HepG2 (cell line): ENCODE measurements around the gene B4GALT5. TPM values are rescaled to one million over a fixed set of nuclear protein-coding genes. Genes with fewer than 3 reads are reported as not detected.
A peak's percentile ranks its signal among the peaks of the same experiment; 100 is the strongest.

ENCODE experiments used
- ATF2 ChIP-seq: sonication (generic); formaldehyde crosslinking; IDR thresholded peaks from 2 replicates; pipeline ENCODE4 v1.4.0; 2020; ENCODE audit warnings: missing genetic modification reagents
- FOXO1 ChIP-seq: sonication (generic); formaldehyde crosslinking; IDR thresholded peaks from 2 replicates; pipeline ENCODE4 v1.4.0; 2020; ENCODE audit warnings: missing genetic modification reagents
- HMGXB3 ChIP-seq: sonication (generic); formaldehyde crosslinking; IDR thresholded peaks from 2 replicates; pipeline ENCODE4 v1.4.0; 2020; ENCODE audit warnings: missing genetic modification reagents, borderline replicate concordance
- HNRNPL ChIP-seq: fragments of 200-400 bp; formaldehyde crosslinking; IDR thresholded peaks from 2 replicates; pipeline ENCODE4 v1.6.1; 2017; ENCODE audit warnings: mild to moderate bottlenecking, low read depth, low read length
- IKZF1 ChIP-seq: fragments of 450-650 bp; IDR thresholded peaks from 2 replicates; pipeline ENCODE4 v1.7.1; 2016
- MZF1 ChIP-seq: sonication (generic); formaldehyde crosslinking; IDR thresholded peaks from 2 replicates; pipeline ENCODE4 v1.8.1; 2023; ENCODE audit warnings: mild to moderate bottlenecking, missing genetic modification reagents, borderline replicate concordance
- SNAI1 ChIP-seq: sonication (generic); formaldehyde crosslinking; IDR thresholded peaks from 2 replicates; pipeline ENCODE4 v1.5.0; 2020; ENCODE audit warnings: mild to moderate bottlenecking, missing genetic modification reagents, borderline replicate concordance
- TCF12 ChIP-seq, 2 experiments: fragments of 450-650 bp in 1 of 2; sonication (generic) in 1 of 2; formaldehyde crosslinking in 1 of 2; IDR thresholded peaks; 2 replicates each; pipeline versions ENCODE4 v1.6.1 to v1.8.0; 2017 to 2022; ENCODE audit warnings: antibody characterized with exemption in 1 of 2, mild to moderate bottlenecking in 1 of 2, missing genetic modification reagents in 1 of 2, moderate library complexity in 1 of 2
- ZFP1 ChIP-seq: IDR thresholded peaks from 2 replicates; pipeline ENCODE4 v1.6.1; 2016
- ZNF362 ChIP-seq: sonication (generic); formaldehyde crosslinking; IDR thresholded peaks from 2 replicates; pipeline ENCODE4 v1.4.0; 2020; ENCODE audit warnings: missing genetic modification reagents, mild to moderate bottlenecking, borderline replicate concordance
- ZNF432 ChIP-seq: sonication (generic); formaldehyde crosslinking; IDR thresholded peaks from 2 replicates; pipeline ENCODE4 v1.5.0; 2020; ENCODE audit warnings: missing genetic modification reagents, mild to moderate bottlenecking, borderline replicate concordance
- ZNF550 ChIP-seq: sonication (generic); formaldehyde crosslinking; IDR thresholded peaks from 2 replicates; pipeline ENCODE4 v1.4.0; 2020; ENCODE audit warnings: mild to moderate bottlenecking, missing genetic modification reagents, borderline replicate concordance
- ZNF883 ChIP-seq: sonication (generic); formaldehyde crosslinking; IDR thresholded peaks from 2 replicates; pipeline ENCODE4 v1.5.1; 2020; ENCODE audit warnings: mild to moderate bottlenecking, missing genetic modification reagents; ENCODE audit errors: not compliant biosample characterization
- polyA plus RNA-seq, 8 experiments: library from polyadenylated mRNA; depleted of rRNA in 3 of 8; stranded (reverse) in 7 of 8; unstranded in 1 of 8; fragments of >200 nt; fragmentation: Illumina TruSeq in 4 of 8; extraction: Trizol in 4 of 8; gene quantifications; 2 replicates each; pipeline versions ENCODE4 v1.2.1 to v1.2.3, GENCODE V29; 2011 to 2016; ENCODE audit warnings: low read depth in 4 of 8, missing spikeins in 1 of 8, mixed read lengths in 1 of 8; ENCODE audit not compliant: insufficient read depth in 1 of 8
- total RNA-seq, 5 experiments: library from RNA; depleted of rRNA; stranded (reverse); fragments of >200 nt; fragmentation: Illumina TruSeq; extraction: Trizol; gene quantifications; 2 replicates each; pipeline ENCODE4 v1.2.3, GENCODE V29; 2016; ENCODE audit warnings: low read depth in 1 of 5
- TF ChIP-seq, protein P1 (sequence below): sonication (generic); formaldehyde crosslinking; IDR thresholded peaks from 2 replicates; pipeline ENCODE4 v1.9.0; 2021; ENCODE audit warnings: missing genetic modification reagents, mild to moderate bottlenecking, borderline replicate concordance
- TF ChIP-seq, protein P2 (sequence below): sonication (generic); formaldehyde crosslinking; IDR thresholded peaks from 2 replicates; pipeline ENCODE4 v1.4.0; 2020; ENCODE audit warnings: missing genetic modification reagents

Gene B4GALT5
- total and polyA plus RNA-seq, 2 of the 13 experiments (the other 11 are each of a cell fraction or from before 2014, with no cell fraction given), result 27.3 to 30.9 TPM

- TF ChIP-seq HMGXB3 (CRISPR knock-in tag), result no peak
- TF ChIP-seq, protein P1, sequence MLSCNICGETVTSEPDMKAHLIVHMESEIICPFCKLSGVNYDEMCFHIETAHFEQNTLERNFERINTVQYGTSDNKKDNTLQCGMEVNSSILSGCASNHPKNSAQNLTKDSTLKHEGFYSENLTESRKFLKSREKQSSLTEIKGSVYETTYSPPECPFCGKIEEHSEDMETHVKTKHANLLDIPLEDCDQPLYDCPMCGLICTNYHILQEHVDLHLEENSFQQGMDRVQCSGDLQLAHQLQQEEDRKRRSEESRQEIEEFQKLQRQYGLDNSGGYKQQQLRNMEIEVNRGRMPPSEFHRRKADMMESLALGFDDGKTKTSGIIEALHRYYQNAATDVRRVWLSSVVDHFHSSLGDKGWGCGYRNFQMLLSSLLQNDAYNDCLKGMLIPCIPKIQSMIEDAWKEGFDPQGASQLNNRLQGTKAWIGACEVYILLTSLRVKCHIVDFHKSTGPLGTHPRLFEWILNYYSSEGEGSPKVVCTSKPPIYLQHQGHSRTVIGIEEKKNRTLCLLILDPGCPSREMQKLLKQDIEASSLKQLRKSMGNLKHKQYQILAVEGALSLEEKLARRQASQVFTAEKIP (CRISPR knock-in tag), result no peak
- no peak for TF ChIP-seq TCF12 (IDR thresholded peaks at IDR 0.05)
- TF ChIP-seq TCF12 (CRISPR knock-in tag; IDR thresholded peaks at IDR 0.05), result no peak; the same call in 1 of the 2 replicates
- peak; percentile 51; the same call in 1 of the 2 replicates for TF ChIP-seq SNAI1 (CRISPR knock-in tag)
- TF ChIP-seq FOXO1, result no peak
- TF ChIP-seq ATF2, result no peak
- TF ChIP-seq IKZF1, result no peak
- peak; percentile 96; the same call in 1 of the 2 replicates for TF ChIP-seq MZF1 (CRISPR knock-in tag)
- TF ChIP-seq, protein P2, sequence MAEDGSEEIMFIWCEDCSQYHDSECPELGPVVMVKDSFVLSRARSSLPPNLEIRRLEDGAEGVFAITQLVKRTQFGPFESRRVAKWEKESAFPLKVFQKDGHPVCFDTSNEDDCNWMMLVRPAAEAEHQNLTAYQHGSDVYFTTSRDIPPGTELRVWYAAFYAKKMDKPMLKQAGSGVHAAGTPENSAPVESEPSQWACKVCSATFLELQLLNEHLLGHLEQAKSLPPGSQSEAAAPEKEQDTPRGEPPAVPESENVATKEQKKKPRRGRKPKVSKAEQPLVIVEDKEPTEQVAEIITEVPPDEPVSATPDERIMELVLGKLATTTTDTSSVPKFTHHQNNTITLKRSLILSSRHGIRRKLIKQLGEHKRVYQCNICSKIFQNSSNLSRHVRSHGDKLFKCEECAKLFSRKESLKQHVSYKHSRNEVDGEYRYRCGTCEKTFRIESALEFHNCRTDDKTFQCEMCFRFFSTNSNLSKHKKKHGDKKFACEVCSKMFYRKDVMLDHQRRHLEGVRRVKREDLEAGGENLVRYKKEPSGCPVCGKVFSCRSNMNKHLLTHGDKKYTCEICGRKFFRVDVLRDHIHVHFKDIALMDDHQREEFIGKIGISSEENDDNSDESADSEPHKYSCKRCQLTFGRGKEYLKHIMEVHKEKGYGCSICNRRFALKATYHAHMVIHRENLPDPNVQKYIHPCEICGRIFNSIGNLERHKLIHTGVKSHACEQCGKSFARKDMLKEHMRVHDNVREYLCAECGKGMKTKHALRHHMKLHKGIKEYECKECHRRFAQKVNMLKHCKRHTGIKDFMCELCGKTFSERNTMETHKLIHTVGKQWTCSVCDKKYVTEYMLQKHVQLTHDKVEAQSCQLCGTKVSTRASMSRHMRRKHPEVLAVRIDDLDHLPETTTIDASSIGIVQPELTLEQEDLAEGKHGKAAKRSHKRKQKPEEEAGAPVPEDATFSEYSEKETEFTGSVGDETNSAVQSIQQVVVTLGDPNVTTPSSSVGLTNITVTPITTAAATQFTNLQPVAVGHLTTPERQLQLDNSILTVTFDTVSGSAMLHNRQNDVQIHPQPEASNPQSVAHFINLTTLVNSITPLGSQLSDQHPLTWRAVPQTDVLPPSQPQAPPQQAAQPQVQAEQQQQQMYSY (CRISPR knock-in tag), result no peak
- no peak for TF ChIP-seq ZNF550
- TF ChIP-seq ZFP1 (CRISPR knock-in tag), result no peak
- peak; percentile 29; the same call in 1 of the 2 replicates for TF ChIP-seq ZNF362
- TF ChIP-seq HNRNPL, result peak; percentile 98
- no peak for TF ChIP-seq ZNF883 (CRISPR knock-in tag)
- no peak for TF ChIP-seq ZNF432 (CRISPR knock-in tag)
These were observed 98.1 kb downstream of the B4GALT5 start (continued) for GRCh38 chr20:49615401-49616153.
